Spleen (tissue), 7 donors: ENCODE data around the gene ALKBH3.

ENCODE experiments used
- CTCF ChIP-seq, 11 experiments: fragments of 200-600 bp in 7 of 11; fragments of 450-650 bp in 4 of 11; sonication (generic) in 4 of 11; IDR thresholded peaks in 8 of 11; conservative IDR thresholded peaks in 3 of 11; 1 replicate in 7 of 11; 2 replicates in 4 of 11; pipeline versions ENCODE4 v1.4.0 to v1.8.0; 2016 to 2021; ENCODE audit warnings: antibody characterized with exemption in 11 of 11, inconsistent platforms in 4 of 11, mild to moderate bottlenecking in 1 of 11
- POLR2A ChIP-seq, 3 donors: fragments of 450-650 bp; IDR thresholded peaks; one replicate each; pipeline ENCODE4 v1.5.1; 2017; ENCODE audit warnings: antibody characterized with exemption in 3 of 3, mild to moderate bottlenecking in 1 of 3
- donor health status: DM: no; HTN: no; CAD: no; lungs with moderate emphysema.
- donor health status: DM: no; HTN: no; CAD: no.
- donor health status: DM: no; HTN: no; CAD: no.

DNA sequence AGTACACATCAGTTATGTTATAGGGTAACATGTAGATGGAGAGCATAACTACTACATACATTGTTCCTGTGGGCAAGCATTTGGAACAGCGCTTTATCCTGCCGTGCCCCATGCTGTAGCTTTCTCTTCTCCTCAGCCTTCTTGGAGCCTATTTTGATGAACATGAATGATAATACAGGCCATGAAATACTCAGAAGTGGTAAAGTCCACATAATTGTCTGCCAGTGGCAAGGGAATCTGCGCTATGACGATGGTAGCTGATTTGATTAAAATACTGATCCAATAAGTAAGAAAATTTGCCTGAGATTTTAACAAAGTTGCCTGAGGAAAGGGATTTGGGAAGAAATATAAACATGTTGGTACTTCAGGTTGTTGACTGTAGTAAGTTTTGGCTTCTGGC is 23.3 kb downstream of the ALKBH3 start:
- TF ChIP-seq CTCF (IDR thresholded peaks at IDR 0.05 in 8 of 11, conservative IDR thresholded peaks at IDR 0.05 in 3 of 11) (no peak), POLR2A (IDR thresholded peaks at IDR 0.05) (no peak)
